NCI-H146 treated with DMSO at 0.1 percent for 48 hours (cell line): ENCODE measurements around the gene SLC2A1.
"Not testable (repeated sequence)": the region's sequence is repeated elsewhere in the genome, so short reads cannot be mapped to it uniquely, and the experiment has no call there.

Experiments used
- DNase-seq: peaks from one replicate; lab custom pipeline; 2025; ENCODE audit not compliant: unreplicated experiment; lab: John Stamatoyannopoulos, UW

The SLC2A1 gene

DNA sequence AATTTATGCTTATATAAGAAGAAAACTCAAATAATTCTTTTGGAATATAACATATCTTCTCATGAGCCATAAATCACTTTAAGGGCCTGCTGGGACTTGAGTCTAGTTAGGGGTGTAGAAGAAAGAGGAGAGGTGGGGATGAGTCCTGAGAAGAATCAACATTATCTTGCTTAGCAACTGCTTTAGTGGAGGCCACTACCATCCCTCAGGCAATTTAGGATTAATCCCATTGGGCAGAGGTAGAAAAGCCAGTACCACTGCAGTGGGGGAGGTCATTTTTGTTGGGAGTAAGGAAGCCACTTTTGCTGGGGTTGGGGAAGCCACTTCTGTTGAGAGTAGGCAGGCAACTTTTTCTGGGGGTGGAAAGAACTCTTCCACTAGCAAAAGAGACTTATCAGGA is 47.7 kb downstream of the SLC2A1 start:
- DNase-seq: no peak

DNA sequence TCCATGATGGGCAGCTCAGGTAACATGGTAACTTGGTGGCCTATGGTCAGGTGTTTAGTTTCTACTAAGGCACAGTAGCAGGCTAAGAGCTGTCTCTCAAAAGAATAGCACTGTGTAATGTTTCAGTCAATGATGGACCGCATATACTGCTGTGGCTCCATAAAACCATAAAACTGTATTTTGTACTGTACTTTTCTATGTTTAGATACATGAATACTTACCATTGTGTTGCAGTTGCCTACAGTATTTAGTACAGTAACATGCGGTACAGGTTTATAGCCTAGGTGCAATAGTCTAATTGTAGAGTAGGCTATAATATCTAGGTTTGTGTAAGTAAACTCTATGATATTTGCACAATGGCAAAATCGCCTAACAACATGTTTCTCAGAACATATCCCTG is 50.6 kb downstream of the SLC2A1 start:
- DNase-seq: no peak

DNA sequence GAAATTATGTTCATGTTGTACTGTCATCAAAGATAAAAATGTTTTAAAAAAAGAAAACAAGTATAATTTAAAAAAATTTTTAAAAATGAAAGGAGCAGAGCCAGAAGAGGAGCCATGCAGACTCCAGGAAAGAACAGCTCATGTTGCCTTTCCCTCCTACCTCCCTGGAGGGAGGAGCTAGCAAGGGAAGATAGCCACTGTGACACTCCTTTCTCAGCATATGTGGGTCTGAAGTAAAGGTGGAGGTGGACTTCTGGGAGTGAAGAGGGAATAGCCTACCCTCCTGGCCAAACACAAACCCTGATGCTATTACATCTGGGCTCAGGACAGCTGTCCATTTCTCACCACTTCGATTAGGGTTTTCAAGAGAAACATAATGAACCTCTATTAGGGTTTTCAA is 54.2 kb downstream of the SLC2A1 start:
- no peak for DNase-seq

DNA sequence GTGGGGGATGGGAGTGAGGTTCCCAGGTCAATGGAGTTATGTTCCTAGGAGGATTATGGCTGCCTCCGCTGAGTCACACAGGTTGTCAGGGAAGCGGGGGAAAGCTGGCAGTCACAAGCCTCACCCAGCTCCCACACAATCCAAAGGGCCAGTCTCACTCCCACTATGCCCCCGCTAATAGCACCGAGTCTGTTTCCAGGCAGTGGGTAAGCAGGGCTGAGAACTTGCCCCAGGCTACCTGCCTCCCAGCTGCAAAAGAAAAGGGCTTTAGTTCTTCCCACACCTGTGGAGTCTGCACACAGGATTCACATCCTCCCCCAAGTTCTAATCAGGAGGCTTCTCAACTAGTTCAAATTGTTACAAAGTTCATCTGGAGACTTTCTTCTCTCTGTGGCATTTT is 58.7 kb downstream of the SLC2A1 start:
- not testable (repeated sequence) for DNase-seq

DNA sequence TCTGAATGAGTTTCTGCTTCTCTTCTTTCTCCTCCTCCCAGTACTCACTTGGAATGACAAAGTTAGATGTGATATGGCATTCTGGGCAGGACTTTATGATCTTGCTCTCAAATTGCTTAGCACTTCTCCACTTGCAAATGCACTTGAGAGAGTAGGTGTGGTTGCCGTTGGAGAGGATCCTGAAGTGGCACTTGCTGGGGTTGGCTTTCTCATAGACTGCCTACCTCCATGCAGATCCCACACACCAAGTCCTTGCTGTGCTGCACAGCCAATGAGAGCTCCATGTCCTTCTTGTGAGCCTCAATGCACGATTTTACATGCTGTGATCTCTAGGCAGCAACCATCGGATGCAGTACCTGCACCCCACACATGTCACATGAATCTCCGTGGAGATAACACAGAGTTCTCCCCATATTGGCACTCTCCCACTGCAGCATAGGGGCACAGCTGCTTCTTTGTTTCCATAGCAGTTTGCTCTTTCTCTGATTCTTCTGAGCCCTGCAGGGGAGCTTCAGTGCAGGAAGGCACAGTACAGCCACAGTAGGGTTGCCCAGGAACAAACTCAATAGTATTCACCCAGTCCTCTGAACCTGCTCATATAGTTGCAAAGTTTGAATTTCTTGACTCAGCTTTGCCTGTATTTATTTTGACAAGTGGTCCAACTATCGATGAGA is 67.1 kb downstream of the SLC2A1 start:
- no peak for DNase-seq

DNA sequence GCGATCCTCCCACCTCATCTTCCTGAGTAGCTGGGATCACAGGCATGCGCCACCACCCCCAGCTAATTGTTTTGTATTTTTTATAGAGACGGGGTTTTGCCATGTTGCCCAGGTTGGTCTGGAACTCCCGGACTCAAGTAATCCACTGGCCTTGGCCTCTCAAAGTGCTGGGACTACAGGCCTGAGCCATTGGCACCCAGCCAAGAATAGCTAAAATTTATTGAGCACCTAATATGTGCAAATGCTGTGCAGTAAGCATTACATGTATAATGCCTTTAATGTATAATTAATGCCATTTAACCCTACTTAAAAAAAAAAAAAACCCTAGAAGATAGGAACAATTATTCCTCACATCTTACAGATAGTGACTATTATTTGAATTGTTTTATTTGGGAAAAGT is 69.4 kb downstream of the SLC2A1 start:
- DNase-seq: no peak

DNA sequence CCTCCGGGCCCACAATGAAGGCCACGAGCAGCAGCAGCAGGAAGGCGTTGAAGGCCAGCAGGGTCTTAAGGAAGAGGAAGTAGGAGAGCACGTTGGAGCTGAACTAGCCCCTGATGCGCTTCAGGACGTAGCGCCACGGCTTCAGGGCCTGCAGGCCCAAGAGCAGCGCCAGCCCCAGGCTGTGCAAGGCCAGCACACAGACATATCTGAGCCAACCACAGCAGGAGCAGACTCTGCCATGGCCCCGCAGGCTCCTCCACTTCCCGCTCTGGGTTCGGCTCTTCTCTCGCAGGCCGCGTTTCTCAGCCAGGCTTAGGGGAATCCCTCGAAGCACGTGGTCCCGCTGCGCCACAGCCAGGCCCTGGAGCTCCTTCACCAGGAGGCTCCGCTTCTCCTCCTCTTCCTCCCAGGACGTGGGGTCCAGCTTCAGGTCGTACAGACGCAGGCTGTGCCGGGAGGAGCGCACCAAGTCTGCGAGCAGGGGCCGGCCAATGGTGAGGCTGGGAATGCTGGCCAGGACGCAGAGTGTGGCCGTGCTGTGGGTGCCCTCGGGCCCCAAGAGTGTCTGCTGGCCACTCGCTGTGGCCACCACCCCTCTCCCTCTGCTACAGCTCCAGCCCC is 70.5 kb downstream of the SLC2A1 start:
- no peak for DNase-seq

DNA sequence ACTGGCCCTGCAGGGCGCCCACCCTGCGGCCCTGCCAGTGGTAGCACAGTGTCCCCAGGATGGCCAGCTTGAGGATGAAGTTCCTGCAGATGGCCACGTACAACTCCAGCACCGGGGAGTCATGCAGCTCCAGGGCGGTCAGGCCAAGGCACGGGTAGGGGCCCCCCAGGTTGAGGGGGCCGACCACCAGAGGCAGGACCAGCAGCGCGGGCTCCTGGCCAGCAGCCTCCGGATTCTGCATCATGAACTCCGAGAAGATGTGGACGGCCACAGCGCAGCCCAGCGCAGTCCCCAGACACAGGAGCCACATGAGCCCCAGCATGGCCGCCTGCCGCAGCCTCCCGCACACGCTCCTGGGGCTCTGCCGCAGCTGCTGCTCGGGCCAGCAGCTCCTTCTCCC is 71.3 kb downstream of the SLC2A1 start:
- no peak for DNase-seq

DNA sequence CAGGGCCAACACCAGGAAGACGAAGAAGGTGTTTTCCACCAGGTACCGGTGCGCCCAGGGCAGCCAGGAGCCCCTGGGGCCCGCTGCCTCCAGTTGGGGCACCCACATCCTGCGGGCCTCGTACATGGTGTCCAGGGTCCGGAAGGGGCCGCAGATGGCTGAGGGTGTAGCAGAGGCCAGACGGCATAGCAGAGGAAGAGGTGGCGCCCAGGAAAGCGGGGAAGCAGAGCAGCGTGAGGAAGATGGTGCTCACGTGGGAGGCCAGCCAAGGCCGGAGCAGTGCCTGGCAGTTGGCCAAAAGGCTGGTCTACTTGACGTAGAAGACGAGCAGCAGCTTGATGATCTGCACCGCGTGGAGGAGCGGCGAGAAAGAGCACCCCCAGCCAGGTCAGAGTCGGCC is 71.9 kb downstream of the SLC2A1 start:
- DNase-seq: no peak

DNA sequence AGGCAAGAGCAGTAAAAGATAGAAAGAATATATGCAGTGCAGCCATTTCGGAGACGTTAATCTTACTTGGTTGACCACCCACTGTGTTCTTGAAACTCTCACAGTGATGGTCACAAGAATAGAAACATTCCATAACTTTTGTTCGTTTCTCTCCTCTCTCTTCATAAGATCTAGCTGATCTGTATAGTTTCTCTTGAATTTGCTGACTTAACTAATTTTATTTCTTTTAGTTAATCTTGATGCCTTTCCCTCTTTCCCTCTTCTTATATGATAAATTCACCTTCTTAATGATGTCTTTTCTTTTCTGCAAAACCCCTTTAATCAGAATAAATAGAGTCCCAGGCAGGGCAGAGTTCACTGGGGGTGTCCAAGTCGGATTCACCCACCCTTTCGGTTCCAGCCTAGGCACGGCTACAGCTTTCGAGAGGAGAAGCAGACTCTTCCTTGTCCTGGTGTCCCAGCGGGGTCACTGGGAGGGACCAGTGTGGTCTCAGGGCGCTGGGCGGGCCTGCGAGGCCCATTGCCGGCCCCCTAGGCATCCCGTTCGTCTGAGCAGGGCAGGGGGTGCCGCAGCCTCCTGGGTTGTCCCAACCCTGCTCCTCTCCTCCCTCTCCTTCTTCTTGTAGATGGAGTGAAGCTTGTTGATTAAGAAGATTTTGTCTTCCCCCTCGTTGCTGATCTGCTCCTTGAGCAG is 72.5 kb downstream of the SLC2A1 start:
- no peak for DNase-seq

DNA sequence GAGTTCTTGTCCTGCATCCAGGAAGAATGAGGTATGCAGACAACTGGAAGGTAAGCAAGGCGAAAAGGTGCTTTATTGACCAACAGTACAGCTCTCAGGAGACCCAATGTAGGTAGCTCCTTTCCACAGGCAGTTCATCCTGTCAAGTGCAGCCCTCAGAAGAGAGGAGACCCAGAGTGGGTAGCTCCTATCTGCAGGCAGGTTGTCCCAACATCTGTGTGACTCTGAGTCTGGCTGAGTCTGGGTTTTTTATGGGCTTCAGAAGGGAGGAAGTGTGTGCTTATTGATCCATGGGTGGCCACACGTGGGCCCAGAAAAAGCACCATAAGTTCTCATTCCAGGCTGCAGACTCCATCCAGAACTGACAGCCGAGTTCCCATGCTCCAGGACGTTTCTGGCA is 78.3 kb downstream of the SLC2A1 start:
- DNase-seq: no peak

DNA sequence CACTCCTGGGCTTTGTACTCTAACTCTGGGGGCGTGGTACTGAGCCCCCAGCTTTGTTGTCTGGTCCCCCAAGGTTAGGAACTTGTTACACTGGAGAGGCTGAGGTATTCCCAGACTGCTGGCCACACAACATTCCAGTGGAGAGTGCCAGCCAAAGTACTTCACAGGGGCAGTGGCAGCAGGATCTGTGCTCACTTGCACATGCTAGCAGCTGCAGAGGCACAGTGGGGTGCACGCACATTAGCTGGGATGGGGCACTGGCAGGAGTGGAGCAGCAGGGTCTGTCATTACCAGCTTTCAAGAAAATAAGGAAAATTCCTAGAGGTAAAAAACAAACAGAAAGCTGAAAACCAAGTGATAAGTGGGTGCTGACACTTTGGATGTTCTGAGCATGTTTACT is 81.3 kb downstream of the SLC2A1 start:
- no peak for DNase-seq

DNA sequence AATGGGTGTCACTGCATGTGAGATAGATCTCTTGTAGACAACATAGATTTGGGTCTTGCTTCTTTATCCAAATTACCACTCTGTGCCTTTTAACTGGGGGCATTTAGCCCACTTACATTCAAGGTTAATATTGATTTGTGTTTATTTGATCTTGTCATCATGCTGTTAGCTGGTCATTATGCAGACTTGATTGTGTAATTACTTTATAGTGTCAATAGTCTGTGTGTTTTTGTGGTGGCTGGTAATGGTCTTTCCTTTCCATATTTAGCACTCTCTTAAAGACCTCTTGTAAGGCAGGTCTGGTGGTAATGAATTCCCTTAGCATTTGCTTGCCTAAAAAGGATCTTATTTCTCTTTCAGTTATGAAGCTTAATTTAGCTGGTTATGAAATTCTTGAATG is 82.7 kb downstream of the SLC2A1 start:
- peak; percentile 10 for DNase-seq
